Measurements from ENCODE around the gene PPP1R14D.

PPP1R14D gene

GRCh38 chr15:40854161-40854560, 25.7 kb upstream of the PPP1R14D start:
- Histone ChIP-seq H3K27me3 (ENCODE audit: insufficient read depth, low read depth, severe bottlenecking) (no peaks in the 10 kb centered on the region), H3K4me3 (ENCODE audit: low read depth, low read length) (no peak overlapping the region), H3K9me3 (ENCODE audit: severe bottlenecking) (no peaks in the 10 kb centered on the region), H3K27ac (no peak overlapping the region), H3K36me3 (no peaks in the 10 kb centered on the region)
- no peak for DNase-seq
- TF ChIP-seq CTCF (IDR thresholded peaks at IDR 0.05; ENCODE audit: low read depth, low read length), result no peak

- Histone ChIP-seq H3K36me3 (no peaks in the 10 kb centered on the region), H3K9me3 (ENCODE audit: severe bottlenecking) (no peaks in the 10 kb centered on the region), H3K4me3 (ENCODE audit: low read depth, low read length) (no peak overlapping the region), H3K27ac (peak overlapping the region; percentile 30; the same call in 1 of the 2 replicates), H3K27me3 (ENCODE audit: insufficient read depth, low read depth, severe bottlenecking) (no peaks in the 10 kb centered on the region)
- no peak for DNase-seq
- TF ChIP-seq CTCF (IDR thresholded peaks at IDR 0.05; ENCODE audit: low read depth, low read length), result no peak
These were observed 24.9 kb upstream of the PPP1R14D start for GRCh38 chr15:40853241-40853890.

GRCh38 chr15:40852529-40852928, 24.0 kb upstream of the PPP1R14D start:
- no peak overlapping the region for H3K4me3 ChIP-seq (ENCODE audit: low read depth, low read length)
- H3K9me3 ChIP-seq (ENCODE audit: severe bottlenecking), result no peaks in the 10 kb centered on the region
- no peak for TF ChIP-seq CTCF (IDR thresholded peaks at IDR 0.05; ENCODE audit: low read depth, low read length)
- peak overlapping the region; percentile 85 for H3K27ac ChIP-seq
- no peak for DNase-seq
- no peaks in the 10 kb centered on the region for H3K36me3 ChIP-seq
- H3K27me3 ChIP-seq (ENCODE audit: insufficient read depth, low read depth, severe bottlenecking), result no peaks in the 10 kb centered on the region

- H3K36me3 ChIP-seq, result no peaks in the 10 kb centered on the region
- TF ChIP-seq CTCF (IDR thresholded peaks at IDR 0.05; ENCODE audit: low read depth, low read length), result no peak
- peak overlapping the region; percentile 85 for H3K27ac ChIP-seq
- H3K9me3 ChIP-seq (ENCODE audit: severe bottlenecking), result no peaks in the 10 kb centered on the region
- H3K27me3 ChIP-seq (ENCODE audit: insufficient read depth, low read depth, severe bottlenecking), result no peaks in the 10 kb centered on the region
- H3K4me3 ChIP-seq (ENCODE audit: low read depth, low read length), result no peak overlapping the region
- peak; percentile 38 for DNase-seq
These were observed 22.1 kb upstream of the PPP1R14D start for GRCh38 chr15:40850576-40851112.

GRCh38 chr15:40847223-40847961, 18.9 kb upstream of the PPP1R14D start:
- Histone ChIP-seq H3K4me3 (ENCODE audit: low read depth, low read length) (no peak overlapping the region), H3K27ac (peak overlapping the region; percentile 40), H3K36me3 (no peaks in the 10 kb centered on the region), H3K27me3 (ENCODE audit: insufficient read depth, low read depth, severe bottlenecking) (no peaks in the 10 kb centered on the region), H3K9me3 (ENCODE audit: severe bottlenecking) (no peaks in the 10 kb centered on the region)
- TF ChIP-seq CTCF (IDR thresholded peaks at IDR 0.05; ENCODE audit: low read depth, low read length), result no peak
- DNase-seq, result peak; percentile 88

Data from WERI-Rb-1 (cell line).